GM21825 (cell line): ENCODE data around the gene NUP214.

Experiments
- ATAC-seq: cut with Tn5 transposase; IDR thresholded peaks from one replicate; pipeline ENCODE4 v1.9.1; 2021; ENCODE audit warnings: mild to moderate bottlenecking, moderate library complexity; ENCODE audit not compliant: unreplicated experiment

The NUP214 gene

GRCh38 chr9:131274674-131275331 is 149.4 kb downstream of the NUP214 start:
- peak; percentile 24 for ATAC-seq

GRCh38 chr9:131275332-131276093 is 150.1 kb downstream of the NUP214 start:
- no peak for ATAC-seq

DNA sequence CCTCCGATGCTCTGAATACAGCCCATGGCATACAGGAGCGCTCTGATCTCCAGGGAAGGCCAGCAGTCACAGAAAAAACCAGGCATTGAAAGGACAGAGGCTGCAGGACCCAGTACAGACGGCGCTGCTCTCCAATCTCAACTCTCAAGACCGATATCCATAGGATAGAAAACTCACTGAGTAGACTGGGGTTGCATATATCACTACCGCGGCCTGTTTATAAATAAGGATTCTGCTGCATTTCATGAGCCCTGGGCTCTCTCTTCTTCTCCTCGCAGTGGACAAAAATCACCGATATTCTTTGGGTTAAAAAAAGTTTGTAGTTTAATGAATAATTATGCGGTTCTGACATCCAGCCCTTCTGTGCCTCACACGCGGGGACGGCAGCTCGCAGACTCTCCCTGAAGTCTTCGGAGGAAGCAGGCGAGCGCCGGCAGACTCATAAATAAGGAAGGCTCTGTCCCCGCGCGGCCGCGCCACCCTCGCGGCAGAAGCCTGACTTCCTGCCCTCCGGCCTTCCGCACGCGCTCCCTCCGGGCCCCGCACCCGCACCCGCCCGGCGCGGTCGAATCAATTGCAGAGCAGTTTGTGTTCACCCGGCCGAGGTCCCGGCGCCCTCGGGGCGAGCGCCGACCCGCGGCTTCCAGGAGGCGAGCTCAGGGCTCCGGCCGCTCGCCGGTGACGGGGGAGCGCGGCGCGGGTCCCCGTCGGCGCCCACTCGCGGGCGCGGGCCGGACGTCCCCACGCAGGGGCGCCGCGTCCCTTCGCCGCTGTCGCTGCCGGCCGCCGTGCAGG is 150.9 kb downstream of the NUP214 start, which contains the start of gene FAM78A:
Gene FAM78A, minus strand, starts transcription at position 417 of the 795 bp plus-strand sequence. Its CDS starts 331 bp downstream, at position 86.
- ATAC-seq: no peak

DNA sequence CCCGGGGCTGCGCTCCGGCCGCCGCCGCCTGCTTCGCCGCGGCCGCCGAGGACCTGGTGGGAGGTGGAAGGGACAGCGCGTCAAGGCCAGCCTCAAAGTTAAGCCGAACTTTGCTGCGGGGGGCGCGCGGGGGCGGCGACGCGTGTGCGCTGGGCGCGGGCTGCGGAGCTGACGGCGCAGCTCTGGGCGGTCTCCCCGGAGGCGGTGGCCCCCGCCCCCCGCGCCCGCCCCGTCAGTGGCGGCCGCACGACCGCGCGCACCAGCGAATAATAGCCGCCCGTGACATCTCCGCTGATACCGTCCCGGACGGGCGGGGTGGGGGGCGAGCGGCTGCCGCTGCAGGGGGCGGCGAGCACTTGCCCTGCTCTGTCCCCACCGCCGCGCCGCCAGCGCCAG is 151.5 kb downstream of the NUP214 start:
- ATAC-seq: no peak

- ATAC-seq: no peak
These were observed 152.0 kb downstream of the NUP214 start for GRCh38 chr9:131277287-131277909.

- no peak for ATAC-seq
These were observed 152.7 kb downstream of the NUP214 start for GRCh38 chr9:131277910-131278701.

DNA sequence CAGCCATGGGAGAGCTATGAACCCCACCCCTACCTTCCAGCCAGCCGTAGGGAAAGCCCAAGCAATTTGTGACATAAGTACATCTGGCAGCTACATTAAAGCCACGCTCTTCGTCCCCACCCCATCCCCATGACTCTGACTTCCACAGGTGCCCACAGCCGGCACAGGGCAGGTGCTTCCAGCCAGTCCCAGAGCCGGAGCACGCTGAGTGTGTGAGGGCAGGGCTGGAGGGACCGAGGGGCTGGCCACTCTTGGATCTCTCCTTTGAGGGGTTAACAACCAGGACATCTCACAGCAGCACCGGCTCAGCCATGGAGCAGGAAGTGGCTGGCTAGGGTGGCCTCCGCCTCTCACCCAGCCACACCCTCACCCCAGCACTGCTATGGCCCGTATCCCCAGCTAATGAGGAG is 153.3 kb downstream of the NUP214 start:
- ATAC-seq: no peak

DNA sequence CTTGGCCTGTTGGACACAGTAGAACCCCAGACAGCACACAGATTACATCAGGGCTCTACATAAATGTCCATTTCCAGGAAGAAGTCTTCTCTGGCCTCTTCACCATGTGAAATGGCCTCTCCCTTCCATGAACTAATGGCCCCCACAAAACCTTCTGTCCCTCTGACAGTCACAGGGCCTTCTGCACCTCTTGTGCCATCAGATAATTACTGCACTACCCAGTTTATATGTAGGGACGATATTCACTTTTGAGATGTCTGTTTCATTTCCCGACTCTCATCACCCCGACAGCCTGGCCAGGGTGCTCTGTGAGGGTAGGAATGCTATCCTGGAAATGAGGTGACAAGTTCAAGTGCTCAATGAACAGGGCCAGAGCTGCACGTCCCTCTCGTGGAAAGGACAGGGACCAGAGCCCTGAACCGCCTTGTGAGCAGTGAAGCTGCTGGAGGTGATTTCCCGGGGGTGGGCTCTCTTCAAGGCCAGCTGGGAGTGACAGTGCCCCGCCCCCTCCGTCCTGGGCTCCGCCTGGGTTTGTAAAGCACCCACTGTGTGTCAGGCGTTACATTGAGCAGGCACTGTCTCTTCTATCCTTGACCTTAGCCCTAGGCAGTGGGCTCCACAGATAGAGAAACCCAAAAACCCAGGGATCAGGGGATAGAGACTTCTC is 153.9 kb downstream of the NUP214 start:
- no peak for ATAC-seq

DNA sequence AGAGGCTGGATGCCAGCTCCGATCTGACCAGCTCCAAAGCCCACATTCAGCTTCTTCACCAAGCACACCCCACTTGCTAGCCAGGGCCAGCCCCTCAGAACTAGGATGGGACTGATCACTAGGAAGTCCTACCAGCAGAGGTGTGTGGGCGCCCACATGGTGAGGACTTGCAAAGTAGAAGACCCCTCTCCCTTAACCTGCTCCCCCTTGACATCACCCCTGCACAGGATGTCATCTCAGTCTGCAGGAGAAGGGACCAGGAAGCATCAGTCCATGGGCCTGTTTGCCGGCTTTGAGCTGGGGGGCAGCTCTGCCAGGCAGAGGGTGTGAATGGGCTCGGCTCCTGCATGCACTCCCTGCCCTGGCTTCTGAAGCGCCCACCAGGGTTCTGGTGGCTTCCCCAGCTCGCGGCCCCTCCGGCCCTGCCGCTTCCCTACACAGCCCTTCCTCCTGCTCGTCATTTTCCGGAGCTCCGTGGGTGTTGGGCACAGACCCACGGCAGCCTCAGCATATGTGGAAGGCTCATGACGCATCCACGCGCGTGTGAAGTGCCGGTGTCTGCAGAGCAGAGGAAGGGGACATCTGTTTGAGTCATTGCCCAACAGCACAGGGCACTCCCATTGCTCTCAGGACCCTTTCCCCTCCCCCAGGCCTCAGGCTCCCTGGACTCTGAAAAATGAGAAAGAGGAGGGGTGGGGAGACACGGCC is 154.6 kb downstream of the NUP214 start:
- no peak for ATAC-seq

DNA sequence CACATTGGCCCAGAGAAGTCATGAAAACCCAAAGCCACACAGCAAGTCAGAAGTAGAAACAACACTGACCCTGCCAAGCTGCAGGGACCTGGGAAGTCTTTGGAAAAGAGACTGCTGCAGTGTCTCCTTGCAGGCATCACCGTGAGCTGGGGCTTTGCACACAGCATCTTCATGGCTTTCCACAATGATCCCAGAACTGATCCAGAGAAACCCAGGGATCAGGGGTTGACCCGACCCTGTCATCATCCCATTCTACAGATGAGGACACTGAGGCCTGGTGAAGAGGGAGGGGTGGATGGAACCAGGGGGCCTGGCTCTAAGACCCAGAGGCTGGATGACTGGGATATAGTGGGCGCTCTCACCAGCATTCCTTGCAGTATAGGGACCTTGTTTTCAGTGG is 155.3 kb downstream of the NUP214 start:
- no peak for ATAC-seq

DNA sequence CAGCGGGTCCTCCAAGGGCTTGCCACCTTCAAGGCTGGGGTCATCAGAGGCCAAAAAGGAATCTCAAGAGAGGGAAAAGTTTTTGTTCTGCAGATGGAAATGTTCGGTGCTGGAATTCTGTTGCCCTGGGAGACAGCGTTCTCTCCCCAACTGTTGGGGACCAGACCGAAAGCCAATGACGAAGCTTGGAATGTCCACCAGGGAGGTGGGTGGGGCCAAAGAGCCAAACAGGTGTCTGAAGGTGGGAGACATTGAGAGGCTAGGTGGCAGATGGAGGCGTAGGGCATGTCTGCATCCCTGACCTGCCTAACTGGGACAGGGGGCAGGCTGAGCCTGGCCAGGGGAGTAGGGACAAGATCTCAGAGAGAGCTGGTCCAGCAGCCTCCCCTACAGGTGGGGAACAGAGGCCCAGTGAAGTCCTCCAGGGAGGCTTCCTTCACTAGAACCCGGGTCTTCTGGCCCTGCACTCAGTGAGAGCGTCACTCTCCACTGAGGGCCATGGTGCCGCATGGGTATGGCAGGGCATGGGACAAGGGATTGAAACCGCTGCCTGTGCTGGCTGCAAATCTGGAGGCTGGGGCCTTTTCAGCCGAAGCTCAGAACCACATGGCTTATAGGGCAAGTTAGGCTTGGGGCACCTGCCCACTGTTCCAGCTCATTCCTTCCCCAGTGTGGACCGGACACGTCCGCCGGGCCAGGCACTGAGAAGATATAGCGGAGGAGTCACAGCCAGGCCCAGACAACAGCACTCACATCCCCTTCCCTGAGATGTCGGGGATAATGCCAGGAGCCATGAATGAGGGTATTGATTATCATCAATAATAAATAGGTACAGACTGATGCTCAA is 156.0 kb downstream of the NUP214 start:
- ATAC-seq: no peak

DNA sequence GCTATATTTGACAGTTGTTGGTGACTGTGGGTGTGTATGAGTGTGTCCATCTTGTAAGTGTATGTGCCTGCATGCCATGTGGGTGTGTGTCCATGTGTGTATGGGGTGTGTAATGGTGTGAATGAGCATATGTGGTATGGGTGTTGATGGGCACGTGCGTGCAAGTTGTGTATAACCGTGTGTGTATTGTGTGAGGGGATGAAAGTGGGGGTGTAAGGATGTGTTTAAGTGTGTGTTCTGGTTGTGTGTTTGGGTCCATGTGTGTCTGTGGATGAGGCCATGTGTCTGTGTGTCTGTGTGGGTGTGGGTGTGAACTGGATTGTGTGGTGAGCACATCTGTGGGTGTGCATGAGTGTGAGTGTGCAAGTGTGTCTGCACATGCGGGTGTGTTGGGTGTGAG is 156.8 kb downstream of the NUP214 start:
- ATAC-seq: no peak

DNA sequence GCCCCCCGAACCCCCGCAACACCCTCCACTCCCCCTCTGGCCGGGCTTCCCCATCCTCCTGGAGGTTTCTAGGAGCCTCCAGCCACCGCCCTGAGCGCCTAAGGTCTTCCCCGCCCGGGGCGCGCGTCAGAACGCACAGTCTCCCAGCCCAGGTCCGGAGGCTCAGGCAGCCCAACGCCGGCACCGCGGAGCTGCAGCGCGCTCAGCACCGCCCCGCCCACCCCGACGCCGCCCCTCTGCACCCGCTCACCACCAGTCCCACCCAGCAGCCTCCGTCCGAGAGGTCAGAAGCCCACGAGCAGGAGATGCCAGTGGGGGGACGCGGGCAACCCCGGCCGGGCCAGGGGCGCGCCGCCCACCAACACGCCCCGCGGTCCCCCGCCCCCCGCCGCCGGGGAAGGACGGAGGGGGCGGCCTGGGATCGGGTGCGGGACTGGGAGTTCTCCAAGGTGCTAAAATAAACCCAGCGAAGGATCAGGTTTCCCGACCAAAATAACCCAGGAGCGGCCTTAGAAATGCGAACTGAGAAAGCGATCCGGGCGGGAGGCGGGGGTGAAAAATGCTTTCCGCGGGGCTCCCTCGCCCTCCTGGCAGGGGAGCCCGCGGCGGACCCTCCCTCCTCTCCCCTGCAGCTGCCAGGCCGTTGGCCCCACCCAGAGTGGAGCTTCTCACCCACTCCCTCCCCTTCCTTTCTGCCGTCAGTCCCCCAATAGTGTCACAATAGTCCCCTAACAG is 157.5 kb downstream of the NUP214 start:
- no peak for ATAC-seq
